K562 (cell line): ENCODE measurements around the gene CD320. TPM values are rescaled to one million over a fixed set of nuclear protein-coding genes. Genes with fewer than 3 reads are reported as not detected.

Source experiments
- ATAC-seq: fragments of 200-7000 bp; cut with Tn5 transposase; 3 replicates; pipeline ENCODE4 v1.9.1; 2020; ENCODE audit warnings: moderate library complexity
- BruUV-seq: library from RNA; stranded (reverse); fragments of 400-500 nt; replicated peaks from 2 replicates; lab custom pipeline; 2021; lab: Mats Ljungman, UMichigan
- CTCF ChIA-PET: fragments of 300-600 bp; formaldehyde crosslinking; extraction: SDS; loops from one replicate; lab custom pipeline; 2021; ENCODE audit warnings: low intra/inter-chr PET ratio; lab: Yijun Ruan, JAX
- POLR2A ChIA-PET: fragments of 300-600, 350-650 bp; sonication (Branson Sonifier 250); formaldehyde crosslinking; extraction: SDS; loops from one replicate; lab custom pipeline; 2021; ENCODE audit warnings: antibody characterized with exemption, inconsistent platforms; lab: Yijun Ruan, JAX
- DNase-seq, 4 experiments: peaks; one replicate each; pipeline versions ENCODE4 v3.0.0 to v3.0.0-alpha.2; 2011 to 2018; ENCODE audit warnings: low spot score in 3 of 4, mixed read lengths in 3 of 4; ENCODE audit errors: extremely low read depth in 1 of 4
- FAIRE-seq: peaks from 2 replicates; lab custom pipeline; 2011; peaks lifted over from hg19 to GRCh38; lab: Jason Lieb, UNC
- H2AFZ ChIP-seq: 2 replicates; pipeline ENCODE4 v1.6.0; 2011; ENCODE audit warnings: low read depth, low read length, control low read depth, inconsistent platforms
- H3K27ac ChIP-seq: fragments of 200-600 bp; 3 replicates; pipeline ENCODE4 v1.8.0; 2011; ENCODE audit warnings: low read depth, mild to moderate bottlenecking, control low read depth, inconsistent platforms, low read length, moderate library complexity, mixed read lengths; ENCODE audit errors: extremely low read depth
- H3K27me3 ChIP-seq, 2 experiments: fragments of 300-600 bp in 1 of 2; 2 replicates in 1 of 2; 3 replicates in 1 of 2; pipeline versions ENCODE4 v1.6.0 to v1.8.0; 2011; ENCODE audit warnings: inconsistent platforms in 2 of 2, low read length in 2 of 2, mild to moderate bottlenecking in 1 of 2, mixed read lengths in 1 of 2, moderate library complexity in 1 of 2; ENCODE audit not compliant: control insufficient read depth in 2 of 2, insufficient read depth in 2 of 2
- H3K36me3 ChIP-seq: fragments of 300-600 bp; 3 replicates; pipeline ENCODE4 v1.8.0; 2011; ENCODE audit warnings: mild to moderate bottlenecking, low read length, inconsistent platforms; ENCODE audit not compliant: control insufficient read depth, insufficient read depth
- H3K4me1 ChIP-seq, 2 experiments: fragments of 200-600 bp in 1 of 2; replicated peaks in 1 of 2; 2 replicates in 1 of 2; 3 replicates in 1 of 2; pipeline versions ENCODE4 v1.5.1 to v1.8.0; 2011; ENCODE audit warnings: inconsistent platforms in 2 of 2, low read length in 2 of 2, mild to moderate bottlenecking in 1 of 2, mixed read lengths in 1 of 2, moderate library complexity in 1 of 2; ENCODE audit not compliant: control insufficient read depth in 2 of 2, insufficient read depth in 2 of 2
- H3K4me2 ChIP-seq: 2 replicates; pipeline ENCODE4 v1.6.1; 2011; ENCODE audit warnings: low read length, control low read depth, inconsistent platforms, mixed read lengths; ENCODE audit not compliant: insufficient read depth
- H3K4me3 ChIP-seq: fragments of 200-600 bp; sonication (generic), shearing (Covaris generic); 2 replicates; pipeline ENCODE4 v1.5.1; 2016; ENCODE audit warnings: control low read depth, inconsistent platforms
- H3K79me2 ChIP-seq: fragments of 200-600 bp; 3 replicates; pipeline ENCODE4 v1.8.0; 2011; ENCODE audit warnings: low read length, inconsistent platforms; ENCODE audit not compliant: control insufficient read depth, insufficient read depth
- H3K9ac ChIP-seq, 2 experiments: 2 replicates each; pipeline versions ENCODE4 v1.6.0 to v1.6.1; 2011; ENCODE audit warnings: low read depth in 2 of 2, low read length in 2 of 2, control low read depth in 1 of 2, inconsistent platforms in 1 of 2, mild to moderate bottlenecking in 1 of 2, mixed read lengths in 1 of 2; ENCODE audit not compliant: insufficient read depth in 1 of 2
- H3K9me1 ChIP-seq: one replicate; pipeline ENCODE4 v1.6.0; 2011; ENCODE audit warnings: inconsistent platforms, mild to moderate bottlenecking, low read length, moderate library complexity; ENCODE audit not compliant: control insufficient read depth, insufficient read depth
- H3K9me3 ChIP-seq: replicated peaks from 2 replicates; pipeline ENCODE4 v1.5.1; 2011; ENCODE audit warnings: low read depth, low read length, inconsistent platforms; ENCODE audit not compliant: control insufficient read depth, insufficient read depth
- H4K20me1 ChIP-seq: replicated peaks from 2 replicates; pipeline ENCODE4 v1.6.1; 2011; ENCODE audit warnings: low read length, inconsistent platforms, mixed read lengths; ENCODE audit not compliant: control insufficient read depth, insufficient read depth
- ATF7 ChIP-seq: fragments of 450-650 bp; IDR thresholded peaks from 2 replicates; pipeline ENCODE4 v1.7.1; 2014; ENCODE audit warnings: mild to moderate bottlenecking, moderate library complexity
- CBX8 ChIP-seq: fragments of 200-600 bp; sonication (generic); IDR thresholded peaks from 2 replicates; pipeline ENCODE4 v1.6.1; 2012; ENCODE audit warnings: borderline replicate concordance, mixed run types, low read depth, mild to moderate bottlenecking, moderate library complexity, mixed read lengths, low read length, control low read depth, inconsistent platforms; ENCODE audit not compliant: poor library complexity, severe bottlenecking; ENCODE audit errors: extremely low read depth
- CHD4 ChIP-seq: fragments of 200-600 bp; sonication (generic); IDR thresholded peaks from 3 replicates; pipeline ENCODE4 v1.6.1; 2012; ENCODE audit warnings: low read depth, mild to moderate bottlenecking, mixed read lengths, low read length, inconsistent platforms; ENCODE audit not compliant: insufficient read depth, insufficient replicate concordance, poor library complexity, severe bottlenecking
- E2F6 ChIP-seq, 2 experiments: IDR thresholded peaks; 2 replicates each; pipeline ENCODE4 v1.6.1; 2011; ENCODE audit warnings: borderline replicate concordance in 1 of 2, control low read depth in 1 of 2, low read depth in 1 of 2, low read length in 1 of 2, mild to moderate bottlenecking in 1 of 2, mixed read lengths in 1 of 2, moderate library complexity in 1 of 2; ENCODE audit not compliant: insufficient read depth in 1 of 2, insufficient read length in 1 of 2, poor library complexity in 1 of 2, severe bottlenecking in 1 of 2; ENCODE audit errors: extremely low read depth in 1 of 2
- IRF1 ChIP-seq: sonication (generic); formaldehyde crosslinking; IDR thresholded peaks from 2 replicates; pipeline ENCODE4 v1.8.0; 2022; ENCODE audit warnings: missing genetic modification reagents, mild to moderate bottlenecking, borderline replicate concordance
- L3MBTL2 ChIP-seq: fragments of 450-650 bp; IDR thresholded peaks from 2 replicates; pipeline ENCODE4 v1.6.1; 2016; ENCODE audit warnings: mild to moderate bottlenecking, moderate library complexity
- NRF1 ChIP-seq, 2 experiments: fragments of 450-650 bp; IDR thresholded peaks in 1 of 2; conservative IDR thresholded peaks in 1 of 2; 2 replicates each; pipeline ENCODE4 v1.6.1; 2014; ENCODE audit warnings: mild to moderate bottlenecking in 2 of 2
- PCBP1 ChIP-seq: fragments of 200-400 bp; formaldehyde crosslinking; IDR thresholded peaks from 2 replicates; pipeline ENCODE4 v1.6.1; 2018; ENCODE audit warnings: mild to moderate bottlenecking, low read depth, low read length; ENCODE audit not compliant: poor library complexity, severe bottlenecking
- SREBF2 ChIP-seq: sonication (generic); formaldehyde crosslinking; IDR thresholded peaks from 2 replicates; pipeline ENCODE4 v1.4.0; 2020; ENCODE audit warnings: mild to moderate bottlenecking, missing genetic modification reagents
- UBTF ChIP-seq, 2 experiments: IDR thresholded peaks; 2 replicates each; pipeline ENCODE4 v1.6.1; 2012; ENCODE audit warnings: improper control_type of control experiment in 2 of 2, low read depth in 2 of 2, low read length in 2 of 2, borderline replicate concordance in 1 of 2
- WHSC1 ChIP-seq: IDR thresholded peaks from one replicate; pipeline ENCODE4 v1.6.1; 2012; ENCODE audit warnings: low read length, control low read depth, inconsistent platforms
- XRCC5 ChIP-seq: fragments of 200-400 bp; formaldehyde crosslinking; IDR thresholded peaks from 2 replicates; pipeline ENCODE4 v1.6.1; 2017; ENCODE audit warnings: low read depth, mild to moderate bottlenecking, low read length
- ZNF184 ChIP-seq: sonication (generic); formaldehyde crosslinking; IDR thresholded peaks from 2 replicates; pipeline ENCODE4 v1.5.0; 2020; ENCODE audit warnings: missing genetic modification reagents
- ZNF224 ChIP-seq: sonication (generic); formaldehyde crosslinking; IDR thresholded peaks from 2 replicates; pipeline ENCODE4 v1.8.0; 2022; ENCODE audit warnings: mild to moderate bottlenecking, missing genetic modification reagents
- ZNF444 ChIP-seq: fragments of 250-450 bp; sonication (Bioruptor Pico); IDR thresholded peaks from 2 replicates; pipeline ENCODE4 v1.4.0; 2020; ENCODE audit warnings: mild to moderate bottlenecking, moderate library complexity
- WGBS: fragments of 100-300 bp; shearing (Covaris generic); methylation state at CpG from one replicate; pipeline ENCODE4 v1.1.6; 2016; ENCODE audit warnings: low coverage, mixed read lengths; ENCODE audit not compliant: insufficient coverage; ENCODE audit errors: missing lambda C conversion rate; 5-methylcytosine and 5-hydroxymethylcytosine counted together
- in situ Hi-C: fragments of 300-500 bp; cut with MboI; formaldehyde crosslinking; loops from 4 replicates; pipeline ENCODE4 v1.15.0; 2018; ENCODE audit warnings: inconsistent platforms, mixed read lengths
- intact Hi-C: fragments of 100-400 bp; cut with micrococcal nuclease; formaldehyde crosslinking; loops from 2 replicates; pipeline ENCODE4 v1.14.2; 2022
- polyA plus RNA-seq, 8 experiments: library from polyadenylated mRNA; depleted of rRNA in 4 of 8; stranded (reverse) in 5 of 8; unstranded in 3 of 8; fragments of >200 nt; fragmentation: Nextera tagmentation in 2 of 8; fragmentation: Illumina TruSeq in 1 of 8; extraction: Ambion mirVana in 2 of 8; extraction: Trizol in 1 of 8; gene quantifications; 2 replicates each; pipeline versions ENCODE4 v1.2.1 to v1.2.3, GENCODE V29; 2011 to 2014; ENCODE audit warnings: inconsistent platforms in 1 of 8, missing spikeins in 1 of 8
- total RNA-seq, 7 experiments: library from RNA; depleted of rRNA in 6 of 7; stranded (reverse); fragments of >200 nt in 6 of 7; fragmentation: Illumina TruSeq in 2 of 7; extraction: Trizol in 2 of 7; gene quantifications; 2 replicates each; pipeline versions ENCODE4 v1.2.1 to v1.2.3, GENCODE V29; 2011 to 2021; ENCODE audit warnings: low replicate concordance in 1 of 7

Gene CD320
- total and polyA plus RNA-seq, 9 of the 15 experiments (the other 6 are each of a cell fraction or from before 2014, with no cell fraction given), result 0.45 to 94.5 (median 34.4) TPM

GRCh38 chr19:8334458-8335342 lies 26.5 kb upstream of the CD320 start:
- intact Hi-C loops, result no loop called here
- H3K36me3 ChIP-seq, result no peaks in the 10 kb centered on the region
- H3K4me2 ChIP-seq, result no peak overlapping the region
- no peaks in the 10 kb centered on the region for H3K9me1 ChIP-seq
- peaks cover 13 to 33% of the 10 kb centered on the region in 2 experiments; a peak in 4 of 5 replicates for H3K27me3 ChIP-seq
- H2AFZ ChIP-seq, result peak overlapping the region; percentile 45; the same call in 1 of the 2 replicates
- in situ Hi-C loops, result no loop called here
- no TSS peak for BruUV-seq
- peak; percentile 71 for TF ChIP-seq PCBP1
- no peak for TF ChIP-seq ZNF444 (CRISPR knock-in tag)
- no peak for TF ChIP-seq ATF7
- TF ChIP-seq CHD4, result no peak
- no peak for TF ChIP-seq CBX8
- no peak for TF ChIP-seq ZNF224 (CRISPR knock-in tag)
- TF ChIP-seq ZNF184, result no peak
- no peak for TF ChIP-seq SREBF2 (CRISPR knock-in tag)
- no peak for TF ChIP-seq WHSC1
- TF ChIP-seq XRCC5, result no peak
- peak in 1 of 2 experiments; percentile 64; a peak in 2 of 4 replicates for TF ChIP-seq NRF1 (conservative IDR thresholded peaks at IDR 0.05 in 1 of 2, IDR thresholded peaks at IDR 0.05 in 1 of 2)
- peak; percentile 34; the same call in 1 of the 2 replicates for TF ChIP-seq L3MBTL2
- TF ChIP-seq E2F6 (IDR thresholded peaks at IDR 0.05; ENCODE audit: borderline replicate concordance in 1 of 2, extremely low read depth in 1 of 2, insufficient read depth in 1 of 2, insufficient read length in 1 of 2, low read depth in 1 of 2, low read length in 1 of 2, poor library complexity in 1 of 2, severe bottlenecking in 1 of 2), result peak in 1 of 2 experiments; percentile 71
- peak in 1 of 2 experiments; percentile 67; a peak in 1 of 4 replicates for TF ChIP-seq UBTF (IDR thresholded peaks at IDR 0.05; ENCODE audit: borderline replicate concordance in 1 of 2, low read depth in 2 of 2, low read length in 2 of 2)
- no peak for TF ChIP-seq IRF1 (CRISPR knock-in tag)
- TF ChIP-seq, all 486 proteins: peak for 5
- ChIA-PET CTCF (no interaction called here), POLR2A (interaction anchor here (0.6 to 3.8 kb wide), 4 partner anchors 11 to 79 kb away, joined by 3 to 34 read pairs (median 4); partner anchors contain the start of genes NDUFA7 and RPS28)
- Histone ChIP-seq H4K20me1 (no peaks in the 10 kb centered on the region), H3K9me3 (no peaks in the 10 kb centered on the region), H3K9ac (peak overlapping the region in 1 of 2 experiments; percentile 10; a peak in 1 of 4 replicates), H3K79me2 (no peaks in the 10 kb centered on the region), H3K4me1 (peaks cover 0 to 34% of the 10 kb centered on the region in 2 experiments; a peak in 3 of 5 replicates), H3K27ac (no peak overlapping the region), H3K4me3 (peak overlapping the region; percentile 30; the same call in 1 of the 2 replicates)
- DNase-seq, result peak in 3 of 4 experiments; percentile 54 to 77 (median 73)
- whole genome bisulfite sequencing, result 15% methylated on average over 60 of the region's 117 CpGs
- peak; percentile 65 for ATAC-seq
- no peak for FAIRE-seq
